ENCODE data around the gene SH3RF3.

DNA sequence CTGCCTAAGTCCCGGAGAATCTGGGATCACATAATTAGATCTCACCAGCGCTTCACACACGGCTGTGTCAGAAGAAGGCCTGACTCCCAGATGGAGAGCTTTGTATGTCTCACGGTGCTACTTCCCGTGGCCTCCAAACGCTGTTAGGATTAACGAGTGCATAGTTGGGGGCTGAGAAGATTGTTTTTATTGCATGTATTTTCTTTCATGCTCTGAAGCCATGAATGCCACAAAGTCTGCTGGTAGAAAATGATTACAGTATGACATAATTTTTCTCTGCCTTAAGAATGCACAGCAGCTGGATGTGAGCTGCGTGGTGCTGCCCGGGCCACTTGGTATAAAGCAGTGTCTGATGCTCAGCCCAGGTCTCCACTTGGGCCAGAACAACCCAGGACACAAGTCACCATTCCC, 318.3 kb downstream of the SH3RF3 start:
- TF ChIP-seq, protein P1, sequence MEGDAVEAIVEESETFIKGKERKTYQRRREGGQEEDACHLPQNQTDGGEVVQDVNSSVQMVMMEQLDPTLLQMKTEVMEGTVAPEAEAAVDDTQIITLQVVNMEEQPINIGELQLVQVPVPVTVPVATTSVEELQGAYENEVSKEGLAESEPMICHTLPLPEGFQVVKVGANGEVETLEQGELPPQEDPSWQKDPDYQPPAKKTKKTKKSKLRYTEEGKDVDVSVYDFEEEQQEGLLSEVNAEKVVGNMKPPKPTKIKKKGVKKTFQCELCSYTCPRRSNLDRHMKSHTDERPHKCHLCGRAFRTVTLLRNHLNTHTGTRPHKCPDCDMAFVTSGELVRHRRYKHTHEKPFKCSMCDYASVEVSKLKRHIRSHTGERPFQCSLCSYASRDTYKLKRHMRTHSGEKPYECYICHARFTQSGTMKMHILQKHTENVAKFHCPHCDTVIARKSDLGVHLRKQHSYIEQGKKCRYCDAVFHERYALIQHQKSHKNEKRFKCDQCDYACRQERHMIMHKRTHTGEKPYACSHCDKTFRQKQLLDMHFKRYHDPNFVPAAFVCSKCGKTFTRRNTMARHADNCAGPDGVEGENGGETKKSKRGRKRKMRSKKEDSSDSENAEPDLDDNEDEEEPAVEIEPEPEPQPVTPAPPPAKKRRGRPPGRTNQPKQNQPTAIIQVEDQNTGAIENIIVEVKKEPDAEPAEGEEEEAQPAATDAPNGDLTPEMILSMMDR (IDR thresholded peaks at IDR 0.05) = no peak
- TF ChIP-seq POLR2AphosphoS5 (IDR thresholded peaks at IDR 0.05; ENCODE audit: low read depth, low read length) (no peak), SIN3A (IDR thresholded peaks at IDR 0.05; ENCODE audit: borderline replicate concordance, insufficient read depth, low read depth, low read length) (no peak)

Data from Panc1 (cell line).